ENCODE data around the gene TSPEAR. TPM values are rescaled to one million over a fixed set of nuclear protein-coding genes. Genes with fewer than 3 reads are reported as not detected.
A peak's percentile ranks its signal among the peaks of the same experiment; 100 is the strongest.

TSPEAR gene
- total RNA-seq, 2 experiments from 2014 or later: not detected

- Mint-ChIP-seq H3K4me1 (ENCODE audit: low read depth) (no peaks in the 10 kb centered on the region), H3K27me3 (ENCODE audit: low read depth) (peaks cover 5% of the 10 kb centered on the region), H3K27ac (peak overlapping the region; percentile 68), H3K4me3 (no peak overlapping the region), H3K9me3 (peaks cover 12% of the 10 kb centered on the region), H3K36me3 (ENCODE audit: low read depth) (peaks cover 4% of the 10 kb centered on the region)
- intact Hi-C loops (cut with micrococcal nuclease): no loop called here
- CTCF ChIA-PET: interaction anchor here (1.4 kb wide), 1 partner anchor 18 kb away, joined by 5 read pairs; no protein-coding TSS in a partner anchor
- DNase-seq: no peak
Measured at GRCh38 chr21:44492567-44493385, 218.6 kb downstream of the TSPEAR start.

GRCh38 chr21:44490816-44491215 lies 220.6 kb downstream of the TSPEAR start:
- no peaks in the 10 kb centered on the region for H3K4me1 Mint-ChIP-seq (ENCODE audit: low read depth)
- peaks cover 4% of the 10 kb centered on the region for H3K36me3 Mint-ChIP-seq (ENCODE audit: low read depth)
- CTCF ChIA-PET: interaction anchor here (0.8 kb wide), 1 partner anchor 20 kb away, joined by 5 read pairs; no protein-coding TSS in a partner anchor
- H3K27me3 Mint-ChIP-seq (ENCODE audit: low read depth): peaks cover 5% of the 10 kb centered on the region
- DNase-seq: no peak
- peaks cover 12% of the 10 kb centered on the region for H3K9me3 Mint-ChIP-seq
- intact Hi-C loops (cut with micrococcal nuclease): no loop called here
- no peak overlapping the region for H3K4me3 Mint-ChIP-seq
- no peak overlapping the region for H3K27ac Mint-ChIP-seq

- intact Hi-C loops (cut with micrococcal nuclease): no loop called here
- Mint-ChIP-seq H3K9me3 (peaks cover 12% of the 10 kb centered on the region), H3K4me1 (ENCODE audit: low read depth) (peaks cover 1% of the 10 kb centered on the region), H3K27ac (no peak overlapping the region), H3K4me3 (no peak overlapping the region), H3K27me3 (ENCODE audit: low read depth) (peaks cover 4% of the 10 kb centered on the region), H3K36me3 (ENCODE audit: low read depth) (peaks cover 4% of the 10 kb centered on the region)
- CTCF ChIA-PET: interaction anchor here (0.7 to 1.8 kb wide), 4 partner anchors 11 to 847 kb away, joined by 3 to 6 read pairs (median 4); no protein-coding TSS in a partner anchor
- no peak for DNase-seq
Measured at GRCh38 chr21:44490405-44490804, 221.0 kb downstream of the TSPEAR start.

GRCh38 chr21:44489962-44490361 lies 221.4 kb downstream of the TSPEAR start:
- H3K27me3 Mint-ChIP-seq (ENCODE audit: low read depth): peaks cover 2% of the 10 kb centered on the region
- peaks cover 4% of the 10 kb centered on the region for H3K36me3 Mint-ChIP-seq (ENCODE audit: low read depth)
- CTCF ChIA-PET: interaction anchor here (0.7 to 1.8 kb wide), 5 partner anchors 8 to 848 kb away, joined by 3 to 6 read pairs (median 3); no protein-coding TSS in a partner anchor
- H3K4me3 Mint-ChIP-seq: no peak overlapping the region
- H3K4me1 Mint-ChIP-seq (ENCODE audit: low read depth): peaks cover 3% of the 10 kb centered on the region
- DNase-seq: peak; percentile 17
- H3K9me3 Mint-ChIP-seq: peaks cover 12% of the 10 kb centered on the region
- intact Hi-C loops (cut with micrococcal nuclease): loop anchor here (10.0 kb wide), 1 partner anchor 155 kb away; the partner anchor contains the start of gene CFAP410
- H3K27ac Mint-ChIP-seq: no peak overlapping the region

- CTCF ChIA-PET: interaction anchor here (1.0 kb wide), 1 partner anchor 13 kb away, joined by 5 read pairs; no protein-coding TSS in a partner anchor
- H3K4me1 Mint-ChIP-seq (ENCODE audit: low read depth): peaks cover 3% of the 10 kb centered on the region
- peak; percentile 77 for DNase-seq
- no peaks in the 10 kb centered on the region for H3K27me3 Mint-ChIP-seq (ENCODE audit: low read depth)
- intact Hi-C loops (cut with micrococcal nuclease): loop anchor here (10.0 kb wide), 1 partner anchor 153 kb away; the partner anchor contains the start of gene CFAP410
- H3K4me3 Mint-ChIP-seq: no peak overlapping the region
- H3K27ac Mint-ChIP-seq: no peak overlapping the region
- H3K36me3 Mint-ChIP-seq (ENCODE audit: low read depth): no peaks in the 10 kb centered on the region
- H3K9me3 Mint-ChIP-seq: peaks cover 7% of the 10 kb centered on the region
Measured at GRCh38 chr21:44487831-44488230, 223.5 kb downstream of the TSPEAR start.

- H3K27me3 Mint-ChIP-seq (ENCODE audit: low read depth): no peaks in the 10 kb centered on the region
- no peaks in the 10 kb centered on the region for H3K36me3 Mint-ChIP-seq (ENCODE audit: low read depth)
- no peak for DNase-seq
- H3K4me3 Mint-ChIP-seq: no peak overlapping the region
- no peak overlapping the region for H3K27ac Mint-ChIP-seq
- CTCF ChIA-PET: no interaction called here
- H3K4me1 Mint-ChIP-seq (ENCODE audit: low read depth): peaks cover 3% of the 10 kb centered on the region
- intact Hi-C loops (cut with micrococcal nuclease): loop anchor here (10.0 kb wide), 1 partner anchor 152 kb away; the partner anchor contains the start of gene CFAP410
- H3K9me3 Mint-ChIP-seq: no peaks in the 10 kb centered on the region
Measured at GRCh38 chr21:44486302-44486701, 225.1 kb downstream of the TSPEAR start.

GRCh38 chr21:44485796-44486195 lies 225.6 kb downstream of the TSPEAR start:
- no peak for DNase-seq
- CTCF ChIA-PET: no interaction called here
- peaks cover 3% of the 10 kb centered on the region for H3K4me1 Mint-ChIP-seq (ENCODE audit: low read depth)
- intact Hi-C loops (cut with micrococcal nuclease): loop anchor here (10.0 kb wide), 1 partner anchor 151 kb away; the partner anchor contains the start of gene CFAP410
- no peaks in the 10 kb centered on the region for H3K27me3 Mint-ChIP-seq (ENCODE audit: low read depth)
- no peaks in the 10 kb centered on the region for H3K9me3 Mint-ChIP-seq
- no peak overlapping the region for H3K27ac Mint-ChIP-seq
- no peak overlapping the region for H3K4me3 Mint-ChIP-seq
- H3K36me3 Mint-ChIP-seq (ENCODE audit: low read depth): no peaks in the 10 kb centered on the region

GRCh38 chr21:44485254-44485793 lies 226.0 kb downstream of the TSPEAR start:
- DNase-seq: no peak
- Mint-ChIP-seq H3K36me3 (ENCODE audit: low read depth) (no peaks in the 10 kb centered on the region), H3K27ac (no peak overlapping the region), H3K27me3 (ENCODE audit: low read depth) (no peaks in the 10 kb centered on the region), H3K4me3 (peak overlapping the region; percentile 29), H3K9me3 (no peaks in the 10 kb centered on the region), H3K4me1 (ENCODE audit: low read depth) (peaks cover 3% of the 10 kb centered on the region)
- CTCF ChIA-PET: no interaction called here
- intact Hi-C loops (cut with micrococcal nuclease): loop anchor here (10.0 kb wide), 1 partner anchor 151 kb away; the partner anchor contains the start of gene CFAP410

GRCh38 chr21:44484498-44485253 lies 226.7 kb downstream of the TSPEAR start:
- H3K36me3 Mint-ChIP-seq (ENCODE audit: low read depth): no peaks in the 10 kb centered on the region
- H3K27me3 Mint-ChIP-seq (ENCODE audit: low read depth): no peaks in the 10 kb centered on the region
- no peak overlapping the region for H3K27ac Mint-ChIP-seq
- intact Hi-C loops (cut with micrococcal nuclease): loop anchor here (10.0 kb wide), 1 partner anchor 150 kb away; the partner anchor contains the start of gene CFAP410
- peaks cover 3% of the 10 kb centered on the region for H3K4me1 Mint-ChIP-seq (ENCODE audit: low read depth)
- H3K9me3 Mint-ChIP-seq: no peaks in the 10 kb centered on the region
- DNase-seq: no peak
- no peak overlapping the region for H3K4me3 Mint-ChIP-seq
- CTCF ChIA-PET: interaction anchor here (0.6 kb wide), 1 partner anchor 309 kb away, joined by 3 read pairs; no protein-coding TSS in a partner anchor

- DNase-seq: no peak
- H3K27me3 Mint-ChIP-seq (ENCODE audit: low read depth): no peaks in the 10 kb centered on the region
- no peak overlapping the region for H3K27ac Mint-ChIP-seq
- intact Hi-C loops (cut with micrococcal nuclease): loop anchor here (10.0 kb wide), 1 partner anchor 149 kb away; the partner anchor contains the start of gene CFAP410
- no peak overlapping the region for H3K4me3 Mint-ChIP-seq
- peaks cover 3% of the 10 kb centered on the region for H3K4me1 Mint-ChIP-seq (ENCODE audit: low read depth)
- no peaks in the 10 kb centered on the region for H3K9me3 Mint-ChIP-seq
- CTCF ChIA-PET: interaction anchor here (0.6 to 1.2 kb wide), 2 partner anchors 18 to 310 kb away, joined by 3 read pairs; no protein-coding TSS in a partner anchor
- no peaks in the 10 kb centered on the region for H3K36me3 Mint-ChIP-seq (ENCODE audit: low read depth)
Measured at GRCh38 chr21:44483288-44484237, 227.8 kb downstream of the TSPEAR start.

Measured in activated naive CD4-positive, alpha-beta T cell treated with anti-CD3 and anti-CD28 coated beads for 36 hours (primary cell).